ENCODE measurements around the gene GSE1.
"Not testable (repeated sequence)": the region's sequence is repeated elsewhere in the genome, so short reads cannot be mapped to it uniquely, and the experiment has no call there.

GSE1 gene

DNA sequence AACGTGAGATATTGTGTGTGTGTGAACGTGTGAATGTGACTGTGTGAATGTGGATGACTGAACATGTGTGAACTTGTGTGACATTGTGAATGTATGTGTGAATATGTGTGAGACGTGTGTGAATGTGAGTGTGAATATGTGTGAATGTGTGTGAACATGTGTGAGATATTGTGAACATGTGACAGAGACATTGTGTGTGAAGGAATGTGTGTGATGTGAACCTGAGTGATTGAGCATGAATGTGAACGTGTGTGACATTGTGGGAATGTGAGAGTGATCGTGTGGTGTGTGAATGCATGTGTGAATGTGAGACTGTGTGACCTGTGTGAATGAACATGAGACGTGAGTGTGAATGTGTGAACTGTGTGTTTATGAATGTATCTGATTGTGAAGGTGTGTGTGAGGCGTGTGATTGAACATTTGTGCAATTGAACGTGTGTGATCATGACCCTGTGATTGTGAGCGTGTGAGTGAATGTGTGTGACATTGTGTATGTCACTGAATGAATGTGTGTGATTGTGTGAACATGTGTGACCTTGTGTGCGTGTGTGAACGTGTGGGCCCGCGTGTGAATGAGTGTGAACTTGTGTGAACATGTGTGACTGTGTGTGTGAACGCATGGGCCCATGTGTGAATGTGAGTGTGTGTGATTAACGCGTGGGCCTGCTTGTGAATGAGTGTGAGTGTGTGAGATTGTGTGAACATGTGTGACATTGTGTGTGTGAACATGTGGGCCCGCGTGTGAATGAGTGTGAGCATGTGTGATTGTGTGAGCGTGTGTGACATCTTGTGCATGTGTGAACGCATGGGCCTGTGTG lies 23.2 kb upstream of the GSE1 start:
- DNase-seq (ENCODE audit: low spot score) = no peak

DNA sequence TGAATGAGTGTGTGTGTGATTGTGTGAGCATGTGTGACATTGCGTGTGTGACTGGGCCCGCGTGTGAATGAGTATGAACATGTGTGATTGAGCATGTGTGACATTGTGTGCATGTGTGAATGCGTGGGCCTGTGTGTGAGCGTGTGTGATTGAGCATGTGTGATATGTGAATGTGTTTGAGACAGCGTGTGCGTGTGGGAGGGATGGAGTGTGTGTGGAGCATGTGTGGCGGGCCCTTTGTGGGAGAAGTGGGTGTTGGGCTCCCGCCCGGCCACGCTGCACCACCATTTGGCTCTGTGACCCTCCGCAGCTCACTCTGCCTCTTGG lies 22.7 kb upstream of the GSE1 start:
- DNase-seq (ENCODE audit: low spot score) = no peak

DNA sequence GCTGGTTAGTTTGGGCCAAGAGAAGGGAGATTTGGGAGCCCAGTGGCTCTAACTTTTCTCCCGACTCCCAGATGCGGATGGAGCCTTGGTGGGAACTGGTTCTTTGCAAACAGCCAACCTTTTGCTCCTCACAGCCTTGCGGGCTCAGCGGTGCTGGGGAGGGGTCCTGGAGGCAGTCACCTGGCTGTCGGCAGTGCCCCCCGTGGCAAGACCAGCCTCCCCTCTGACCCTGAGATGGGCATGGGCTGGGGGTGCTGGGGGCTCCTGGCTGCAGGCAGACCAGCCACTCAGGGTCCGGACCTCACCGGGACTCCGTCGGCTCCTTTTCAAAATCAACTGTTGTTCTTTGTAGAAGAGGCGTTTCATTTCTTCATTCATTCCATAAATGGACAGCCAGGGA lies 21.7 kb upstream of the GSE1 start:
- no peak for DNase-seq (ENCODE audit: low spot score)

DNA sequence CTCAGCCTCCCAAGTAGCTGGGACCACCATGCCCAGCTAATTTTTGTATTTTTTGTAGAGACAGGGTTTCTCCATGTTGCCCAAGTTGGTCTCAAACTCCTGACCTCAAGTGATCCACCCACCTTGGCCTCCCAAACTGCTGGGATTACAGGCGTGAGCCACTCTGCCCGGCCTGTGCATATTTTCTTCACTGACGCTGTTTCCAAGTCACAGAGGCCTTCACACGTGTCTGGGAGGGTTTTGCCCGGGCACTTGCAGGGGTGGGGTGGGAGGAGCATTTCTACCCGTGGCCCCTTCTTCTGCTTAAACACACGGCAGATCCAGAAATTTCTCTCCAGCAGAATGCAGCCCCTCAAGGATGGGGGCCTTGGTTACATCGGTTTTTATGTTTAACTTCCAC lies 20.8 kb upstream of the GSE1 start:
- not testable (repeated sequence) for DNase-seq (ENCODE audit: low spot score)

DNA sequence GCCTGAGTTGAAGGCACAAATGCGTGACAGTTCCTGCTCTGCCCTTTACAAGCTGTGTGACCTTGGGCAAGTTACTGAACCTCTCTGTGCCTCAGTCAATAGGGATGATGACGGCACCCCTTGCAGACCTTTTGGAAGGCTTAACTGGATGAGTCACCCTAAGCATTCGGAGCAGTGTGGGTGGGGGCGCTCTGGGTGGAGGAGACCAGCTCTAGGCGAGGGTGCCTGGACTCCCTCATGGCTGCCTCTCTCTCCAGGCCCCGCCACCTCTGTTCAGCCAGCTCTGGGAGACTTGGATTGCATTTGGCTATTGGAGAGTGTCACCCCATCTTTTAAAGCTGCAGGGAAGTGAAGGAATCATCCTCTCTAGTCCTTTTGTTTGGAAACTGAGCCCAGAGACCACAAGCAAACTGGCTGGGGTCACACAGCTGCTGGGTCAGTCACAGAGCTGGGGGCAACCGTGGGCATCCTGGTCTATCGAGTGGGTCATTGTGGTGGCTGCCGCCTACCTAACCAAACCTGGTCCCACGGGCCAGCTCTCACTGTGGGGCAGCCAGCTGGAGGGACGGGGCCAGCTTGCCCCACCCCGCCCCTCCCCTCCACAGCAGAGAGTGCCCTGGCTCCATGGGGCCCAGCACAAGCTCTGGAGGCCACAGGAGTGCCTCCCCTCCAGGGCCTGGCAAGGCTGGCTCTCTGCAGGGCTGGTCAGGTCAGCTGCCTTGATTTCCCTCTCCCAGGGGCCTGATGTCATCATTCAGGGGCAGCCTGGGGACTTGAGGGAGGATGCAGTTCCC lies 20.2 kb upstream of the GSE1 start:
- no peak for DNase-seq (ENCODE audit: low spot score)

DNA sequence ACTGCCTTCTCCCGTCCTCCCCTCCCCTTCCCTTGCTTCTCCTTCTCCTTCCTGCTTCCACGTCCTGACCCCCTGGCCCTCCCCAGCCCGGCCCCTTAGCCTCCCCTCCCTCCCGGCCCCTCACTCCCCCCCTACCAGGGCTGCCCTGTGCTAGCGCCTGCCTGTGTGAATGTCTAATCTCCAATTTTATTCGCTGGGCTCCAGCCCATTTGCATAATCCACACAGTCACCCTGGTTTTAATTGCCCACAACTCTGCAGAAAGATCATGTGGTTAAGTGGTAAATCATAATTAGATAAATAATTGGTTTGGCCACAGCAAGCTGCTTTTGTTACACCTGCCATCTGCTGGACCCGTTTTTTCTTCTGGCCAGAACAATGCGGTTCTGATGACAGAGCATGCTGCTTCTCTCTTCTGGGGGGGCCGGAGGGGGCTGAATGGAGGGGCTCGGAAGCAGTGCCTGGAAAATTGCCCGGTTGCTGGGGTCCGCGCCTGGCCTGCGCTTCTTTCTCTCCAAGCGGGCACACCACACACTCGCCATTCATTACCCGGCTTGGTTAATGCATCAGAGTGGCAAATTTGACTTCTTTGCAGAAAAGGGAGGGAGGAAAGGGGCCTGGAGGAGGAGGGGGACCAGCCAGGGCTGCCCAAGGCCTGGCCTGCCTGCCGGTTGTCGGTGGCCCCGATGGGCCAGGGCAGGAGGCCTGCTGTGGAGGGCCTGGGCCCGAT lies 19.5 kb upstream of the GSE1 start:
- DNase-seq (ENCODE audit: low spot score) = no peak

DNA sequence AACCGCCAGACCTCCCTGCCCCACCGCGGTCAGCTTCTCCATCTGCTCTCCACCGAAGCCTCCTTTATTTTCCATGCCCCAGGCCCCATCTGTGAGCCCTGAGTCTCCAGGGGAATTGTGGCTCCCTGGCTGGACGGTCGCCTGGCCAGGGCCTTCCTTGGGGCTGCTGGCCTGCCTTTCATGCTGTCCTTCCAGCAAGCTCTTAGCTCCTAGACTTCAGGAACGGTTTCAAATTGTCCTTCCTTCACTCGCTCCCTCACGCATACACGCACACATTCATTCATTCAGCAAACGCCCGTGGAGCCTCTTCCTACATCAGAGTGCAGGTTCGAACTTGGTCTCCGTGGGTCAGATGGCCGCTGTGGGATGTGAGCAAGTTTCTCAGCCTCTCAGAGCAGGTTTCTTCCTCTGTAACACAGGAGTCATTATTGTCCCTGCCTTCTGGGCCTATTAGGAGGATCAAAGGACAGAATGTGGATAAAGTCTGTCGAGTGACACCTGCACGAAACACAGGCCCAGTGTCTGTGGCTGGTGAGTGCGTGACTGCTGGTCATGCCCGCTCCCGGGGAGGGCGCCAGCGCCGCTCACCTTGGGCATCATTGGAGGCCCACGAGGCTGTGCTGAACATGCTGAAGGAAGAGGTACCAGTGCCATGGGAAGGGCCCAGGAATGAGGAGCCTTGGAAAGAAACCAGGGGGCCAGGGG lies 18.7 kb upstream of the GSE1 start:
- DNase-seq (ENCODE audit: low spot score) = no peak

DNA sequence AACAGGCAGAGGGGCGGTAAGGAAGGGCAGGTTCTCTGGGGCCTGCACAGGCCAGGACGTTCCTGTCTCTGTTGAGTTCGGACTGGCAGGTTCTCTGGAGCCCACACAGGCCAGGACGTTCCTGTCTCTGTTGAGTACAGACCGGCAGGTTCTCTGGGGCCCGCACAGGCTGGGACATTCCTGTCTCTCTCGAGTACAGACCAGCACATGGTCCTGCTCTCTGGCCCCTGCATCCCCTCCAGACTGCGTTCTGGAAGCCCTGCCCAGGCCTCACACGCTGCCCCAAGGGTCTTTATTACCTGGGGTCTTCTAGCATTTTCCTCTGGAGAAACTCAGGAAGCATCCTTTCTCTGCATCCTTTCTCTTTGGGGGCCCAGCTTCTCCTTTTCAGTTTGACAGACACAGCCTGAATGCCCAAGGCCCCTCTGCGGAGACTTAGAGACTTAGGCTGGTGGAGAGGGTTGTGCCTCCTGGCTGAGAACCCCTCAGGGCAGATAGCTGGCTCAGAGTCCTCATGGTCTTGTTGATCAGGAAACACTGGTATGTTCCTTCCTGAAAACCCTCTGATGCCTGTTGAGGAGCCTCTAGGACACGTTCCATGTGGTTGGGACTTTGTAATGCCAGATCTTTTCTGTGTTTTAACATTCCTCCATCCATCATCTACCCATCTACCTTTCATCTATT lies 18.0 kb upstream of the GSE1 start:
- no peak for DNase-seq (ENCODE audit: low spot score)

DNA sequence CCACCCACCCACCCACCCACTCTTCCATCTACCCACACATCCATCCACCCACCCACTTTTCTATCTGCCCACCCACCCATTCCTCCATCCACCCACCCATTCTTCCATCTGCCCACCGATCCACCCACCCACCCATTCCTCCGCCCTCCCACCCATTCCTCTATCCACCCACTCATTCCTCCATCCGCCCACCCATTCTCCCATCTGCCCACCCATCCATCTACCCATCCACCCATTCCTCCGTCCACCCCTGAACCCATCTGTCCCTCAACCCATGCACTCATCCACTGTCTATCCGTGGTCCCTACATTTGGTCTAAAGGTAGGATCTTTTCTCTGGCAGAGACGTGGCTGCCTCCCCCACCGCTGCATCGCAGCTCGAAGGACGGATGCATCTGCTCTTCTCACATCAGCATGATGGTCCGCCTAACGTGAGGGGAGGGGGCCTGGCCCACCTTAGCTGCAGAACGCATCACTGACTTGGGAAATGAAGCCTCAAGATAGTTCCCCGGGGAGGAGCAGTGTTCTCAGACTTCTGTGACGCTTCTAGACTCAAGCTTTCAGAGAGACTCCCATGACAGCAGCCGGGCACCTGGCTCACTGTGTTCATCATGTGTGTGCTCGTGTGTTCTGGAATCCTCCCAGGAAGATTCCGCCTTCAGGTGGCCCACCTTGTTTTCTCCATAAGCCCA lies 17.2 kb upstream of the GSE1 start:
- no peak for DNase-seq (ENCODE audit: low spot score)

DNA sequence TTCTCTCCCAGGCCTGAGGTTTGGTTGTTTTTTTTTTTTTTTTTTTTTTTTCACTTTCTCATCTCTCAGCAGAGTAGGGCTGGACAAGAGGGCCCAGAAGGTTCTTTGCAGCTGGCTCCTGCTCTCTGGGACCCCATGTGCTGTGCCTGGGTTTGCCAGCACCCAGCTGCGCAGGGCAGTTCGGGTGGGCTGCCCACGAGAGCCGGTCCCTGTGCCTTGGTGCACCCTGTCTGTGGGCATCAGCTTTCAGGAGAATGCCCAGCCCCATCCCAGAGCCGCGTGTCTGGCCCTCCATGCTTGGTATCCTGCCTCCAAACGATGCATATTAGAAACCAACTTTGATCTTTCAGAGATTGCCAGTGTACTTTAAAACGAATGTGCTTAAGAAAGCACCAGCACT lies 15.0 kb upstream of the GSE1 start:
- DNase-seq (ENCODE audit: low spot score) = no peak

DNA sequence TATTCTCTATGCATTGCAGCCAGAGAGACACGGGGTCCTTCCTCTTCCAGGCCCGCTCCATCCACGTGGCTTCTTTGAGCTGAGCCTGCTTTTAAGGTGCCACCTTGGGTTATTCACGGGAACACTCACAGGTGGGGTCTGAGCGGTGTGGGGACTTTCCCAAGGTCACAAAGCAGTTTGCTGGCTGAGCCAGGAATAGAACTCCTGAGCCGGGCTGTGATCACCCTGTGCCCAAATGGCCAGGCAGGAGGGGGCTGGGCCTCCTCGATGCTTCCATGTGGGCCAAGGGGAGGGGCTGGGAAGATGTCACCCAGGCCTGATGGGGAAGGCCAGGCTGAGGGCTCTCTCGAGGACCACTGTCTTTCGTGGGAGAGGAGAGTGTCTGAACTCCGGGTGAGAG lies 13.0 kb upstream of the GSE1 start:
- DNase-seq (ENCODE audit: low spot score) = no peak

DNA sequence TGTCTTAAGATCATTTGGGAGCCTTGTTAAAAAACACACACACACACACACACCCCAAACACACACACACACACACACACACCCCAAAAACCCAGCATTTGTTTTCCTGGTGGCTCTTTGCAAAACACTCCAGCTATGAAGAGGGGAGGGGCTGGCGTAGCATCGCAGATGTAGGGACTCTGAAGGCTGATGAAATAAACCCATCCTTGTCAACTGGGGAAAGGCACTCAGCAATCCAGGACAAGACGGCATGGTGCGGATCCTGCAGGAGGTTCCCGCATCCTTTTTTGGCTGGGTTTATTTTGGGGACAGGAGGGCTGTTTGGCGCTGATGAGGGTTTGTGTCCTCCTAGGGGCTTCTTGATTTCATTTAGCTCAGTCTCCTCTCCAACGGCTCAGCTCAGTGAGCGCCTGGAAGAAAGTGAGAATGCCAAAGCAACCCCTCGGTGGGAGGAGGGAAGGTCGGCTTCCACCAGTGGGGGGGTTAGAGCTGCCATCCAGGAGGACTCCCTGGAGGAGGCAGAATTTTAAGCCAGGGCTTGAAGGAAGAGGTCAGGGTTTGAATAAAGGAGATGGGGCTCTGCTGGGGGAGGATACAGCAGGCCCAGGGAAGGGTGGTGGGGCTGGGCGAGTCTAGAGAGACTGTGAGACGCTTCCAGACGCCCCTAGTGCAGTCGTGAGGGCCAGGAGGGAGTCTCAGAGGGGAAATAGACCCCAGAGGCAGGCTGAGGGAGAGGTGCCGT lies 12.4 kb upstream of the GSE1 start:
- DNase-seq (ENCODE audit: low spot score) = no peak

DNA sequence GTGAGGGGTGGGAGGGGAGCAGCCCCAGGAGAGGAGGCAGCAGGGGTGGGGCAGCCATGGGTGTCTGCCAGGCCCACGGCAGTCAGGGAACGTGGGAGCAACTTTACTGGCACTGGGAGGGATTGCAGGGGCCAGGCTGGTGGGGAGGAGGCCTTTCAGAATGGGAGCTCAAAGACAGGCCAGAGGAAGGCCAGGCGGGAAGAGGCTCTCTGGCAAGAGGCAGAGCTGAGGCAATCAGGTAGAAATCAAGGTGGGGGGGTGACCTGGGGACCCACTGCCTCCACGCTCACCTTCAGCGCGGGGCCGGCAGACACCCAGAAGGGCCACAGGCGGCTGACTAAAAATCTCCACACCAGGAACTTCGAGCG lies 11.9 kb upstream of the GSE1 start:
- DNase-seq (ENCODE audit: low spot score) = no peak

DNA sequence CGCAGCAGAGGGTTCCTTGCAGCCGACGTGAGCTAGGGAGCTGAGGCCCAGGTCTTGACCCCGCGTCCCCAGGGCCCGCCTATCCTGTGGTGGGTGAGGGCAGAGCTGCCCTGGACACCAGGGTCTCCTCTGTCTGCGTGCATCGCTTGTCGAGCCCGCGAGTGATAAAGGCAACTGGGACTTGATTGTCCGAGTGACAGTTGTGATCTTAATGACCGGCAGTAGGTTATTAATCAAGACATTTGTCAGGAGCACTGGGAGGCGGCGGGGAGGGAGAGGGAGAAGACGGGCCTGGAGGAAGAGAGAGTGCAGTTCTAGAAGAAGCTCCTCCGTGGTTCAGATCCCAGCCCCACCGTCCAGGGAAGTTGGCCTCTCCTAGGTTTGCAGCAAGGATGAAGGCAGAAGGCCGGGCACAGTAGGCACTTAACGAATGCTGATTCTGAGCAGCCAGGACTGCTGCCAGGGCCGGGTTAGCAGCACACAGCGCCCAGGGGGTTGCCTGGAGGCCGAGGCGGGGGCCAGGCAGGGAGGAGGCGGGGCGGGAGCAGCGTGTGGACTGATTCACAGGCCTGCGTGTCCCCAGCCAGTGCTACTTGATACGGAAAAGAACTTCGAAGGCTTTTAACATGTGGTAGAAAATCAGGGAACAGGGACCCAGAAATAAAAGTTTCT lies 11.3 kb upstream of the GSE1 start:
- DNase-seq (ENCODE audit: low spot score) = no peak

DNA sequence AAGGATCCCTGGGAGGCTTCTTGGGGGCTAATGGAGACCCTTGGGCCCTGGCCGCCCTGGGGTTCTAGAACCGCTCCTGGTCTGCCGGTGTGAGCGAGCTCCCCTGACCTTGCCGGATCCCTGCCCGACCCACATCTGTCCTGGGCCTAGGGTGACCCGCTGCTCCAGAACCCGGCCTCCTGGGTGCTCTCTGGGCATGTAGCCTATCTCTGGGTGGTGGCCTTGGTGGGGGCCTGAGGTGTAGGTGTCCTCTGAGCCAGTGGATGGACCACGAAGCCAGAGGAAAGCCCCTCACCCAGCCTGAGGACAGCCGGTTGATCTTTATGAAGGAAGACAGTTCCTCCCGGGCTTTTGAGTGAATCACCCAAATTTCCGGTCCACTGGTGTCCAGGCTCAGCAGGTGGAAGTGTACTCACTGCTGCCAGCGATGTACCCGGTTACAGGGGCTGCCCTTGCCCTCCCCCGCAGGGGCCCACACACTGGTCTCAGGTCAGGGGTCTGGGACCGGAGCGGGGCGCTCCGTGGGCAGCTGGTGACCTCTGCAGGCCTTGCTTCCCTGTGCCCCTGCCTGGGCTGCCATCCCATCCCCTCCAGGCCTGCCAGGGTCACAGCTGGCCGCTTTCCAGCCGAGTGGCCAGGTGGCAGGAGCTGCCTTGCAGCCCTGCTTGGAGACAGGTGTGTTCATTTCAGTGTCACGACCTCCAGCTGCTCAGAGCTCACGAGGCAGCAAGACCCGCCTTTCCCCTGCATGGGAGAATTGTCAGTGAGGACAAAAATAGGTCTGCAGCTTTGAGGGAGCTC lies 10.5 kb upstream of the GSE1 start:
- DNase-seq (ENCODE audit: low spot score) = no peak

DNA sequence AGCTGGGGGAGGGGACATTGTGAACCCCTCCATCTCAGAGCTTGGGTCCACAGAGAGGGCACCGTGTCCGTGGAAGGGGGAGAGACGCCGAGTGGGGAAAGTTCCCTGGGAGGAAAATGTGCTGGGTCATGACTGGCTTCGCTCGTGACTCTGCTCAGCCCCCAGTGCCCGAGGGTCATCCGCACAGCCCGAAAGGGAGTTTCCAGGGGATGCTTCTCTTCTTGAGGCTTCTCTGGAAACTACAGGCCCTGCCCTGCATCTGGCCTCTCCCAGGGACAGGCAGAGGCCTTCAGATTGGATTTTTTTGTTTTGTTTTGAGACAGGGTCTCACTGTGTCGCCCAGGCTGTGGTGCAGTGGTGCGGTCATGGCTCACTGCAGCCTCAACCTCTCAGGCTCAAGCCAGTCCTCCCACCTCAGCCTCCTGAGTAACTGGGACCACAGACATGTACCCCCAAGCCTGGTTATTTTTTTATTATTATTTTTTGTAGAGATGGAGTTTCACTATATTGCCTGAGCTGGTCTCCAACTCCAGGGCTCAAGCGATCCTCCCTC lies 9.8 kb upstream of the GSE1 start:
- no peak for DNase-seq (ENCODE audit: low spot score)

DNA sequence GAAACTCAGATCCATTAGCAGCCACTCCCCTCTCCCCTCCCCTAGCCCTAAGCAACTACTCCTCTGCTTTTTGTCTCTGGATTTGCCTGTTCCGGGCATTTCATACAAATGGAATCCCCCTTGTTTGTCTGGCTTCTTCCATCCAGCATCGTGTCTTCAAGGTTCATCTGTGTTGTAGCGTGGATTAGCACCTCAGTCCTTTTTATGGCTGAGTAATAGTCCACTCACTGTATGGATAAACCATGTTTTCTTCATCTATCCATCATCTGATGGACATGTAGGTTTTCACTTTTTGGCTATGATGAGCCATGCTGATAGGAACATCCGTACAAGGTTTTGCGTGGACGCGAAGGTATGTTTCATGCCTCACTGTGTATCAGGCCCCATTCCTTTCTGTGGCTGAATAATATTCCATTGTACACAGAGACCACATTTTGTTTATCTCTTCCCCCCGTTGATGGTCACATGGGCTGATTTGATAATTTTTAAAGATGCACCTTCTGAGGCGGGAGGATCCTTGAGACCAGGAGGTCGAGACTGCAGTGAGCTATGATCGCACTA lies 8.9 kb upstream of the GSE1 start:
- no peak for DNase-seq (ENCODE audit: low spot score)
